Lower leg skin (tissue), 4 donors: Measurements from ENCODE around the gene P2RX2. TPM values are rescaled to one million over a fixed set of nuclear protein-coding genes. Genes with fewer than 3 reads are reported as not detected.

Experiments
- DNase-seq, 2 donors: peaks; one replicate each; pipeline ENCODE4 v3.0.0-alpha.2; 2019; ENCODE audit warnings: low spot score in 2 of 2
- H3K4me3 ChIP-seq: fragments of 200-600 bp; sonication (generic); 2 replicates; pipeline ENCODE4 v1.5.1; 2017; ENCODE audit warnings: mild to moderate bottlenecking, low read depth; ENCODE audit not compliant: poor library complexity, severe bottlenecking
- POLR2A ChIP-seq, 2 donors: fragments of 450-650 bp; IDR thresholded peaks; one replicate each; pipeline ENCODE4 v1.6.1; 2016 to 2017; ENCODE audit warnings: antibody characterized with exemption in 2 of 2, mild to moderate bottlenecking in 1 of 2, moderate library complexity in 1 of 2
- WGBS, 2 donors: methylation state at CpG; one replicate each; pipeline ENCODE4 v1.1.5; 2018; 5-methylcytosine and 5-hydroxymethylcytosine counted together
- intact Hi-C: fragments of 100-400 bp; cut with DNase I; formaldehyde crosslinking; loops from one replicate; pipeline ENCODE4 v1.15.0; 2023; ENCODE audit warnings: low total_unique reads
- total RNA-seq, 4 donors: library from RNA; depleted of rRNA; stranded (reverse); fragments of >200 nt; gene quantifications; one replicate each; pipeline ENCODE4 v1.1.0, GENCODE V29; 2016
- TF ChIP-seq, protein P1 (sequence below), 3 donors: fragments of 450-650 bp; IDR thresholded peaks; one replicate each; pipeline ENCODE4 v1.5.1; 2016; ENCODE audit warnings: antibody characterized with exemption in 3 of 3, mild to moderate bottlenecking in 3 of 3, moderate library complexity in 2 of 3

Gene P2RX2
- total RNA-seq, 4 donors from 2014 or later: not detected

- TF ChIP-seq, protein P1, sequence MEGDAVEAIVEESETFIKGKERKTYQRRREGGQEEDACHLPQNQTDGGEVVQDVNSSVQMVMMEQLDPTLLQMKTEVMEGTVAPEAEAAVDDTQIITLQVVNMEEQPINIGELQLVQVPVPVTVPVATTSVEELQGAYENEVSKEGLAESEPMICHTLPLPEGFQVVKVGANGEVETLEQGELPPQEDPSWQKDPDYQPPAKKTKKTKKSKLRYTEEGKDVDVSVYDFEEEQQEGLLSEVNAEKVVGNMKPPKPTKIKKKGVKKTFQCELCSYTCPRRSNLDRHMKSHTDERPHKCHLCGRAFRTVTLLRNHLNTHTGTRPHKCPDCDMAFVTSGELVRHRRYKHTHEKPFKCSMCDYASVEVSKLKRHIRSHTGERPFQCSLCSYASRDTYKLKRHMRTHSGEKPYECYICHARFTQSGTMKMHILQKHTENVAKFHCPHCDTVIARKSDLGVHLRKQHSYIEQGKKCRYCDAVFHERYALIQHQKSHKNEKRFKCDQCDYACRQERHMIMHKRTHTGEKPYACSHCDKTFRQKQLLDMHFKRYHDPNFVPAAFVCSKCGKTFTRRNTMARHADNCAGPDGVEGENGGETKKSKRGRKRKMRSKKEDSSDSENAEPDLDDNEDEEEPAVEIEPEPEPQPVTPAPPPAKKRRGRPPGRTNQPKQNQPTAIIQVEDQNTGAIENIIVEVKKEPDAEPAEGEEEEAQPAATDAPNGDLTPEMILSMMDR (IDR thresholded peaks at IDR 0.05): no peak
- TF ChIP-seq POLR2A (IDR thresholded peaks at IDR 0.05): no peak
- intact Hi-C loops: loop anchor here (10.0 kb wide), 1 partner anchor 449 kb away; no protein-coding TSS in a partner anchor
- DNase-seq: no peak
- H3K4me3 ChIP-seq: no peak overlapping the region
- 28 to 33% methylated on average over 5 to 15 of the region's 26 CpGs for WGBS, 2 donors
Observed at GRCh38 chr12:132604151-132604618, 14.4 kb upstream of the P2RX2 start.

DNA sequence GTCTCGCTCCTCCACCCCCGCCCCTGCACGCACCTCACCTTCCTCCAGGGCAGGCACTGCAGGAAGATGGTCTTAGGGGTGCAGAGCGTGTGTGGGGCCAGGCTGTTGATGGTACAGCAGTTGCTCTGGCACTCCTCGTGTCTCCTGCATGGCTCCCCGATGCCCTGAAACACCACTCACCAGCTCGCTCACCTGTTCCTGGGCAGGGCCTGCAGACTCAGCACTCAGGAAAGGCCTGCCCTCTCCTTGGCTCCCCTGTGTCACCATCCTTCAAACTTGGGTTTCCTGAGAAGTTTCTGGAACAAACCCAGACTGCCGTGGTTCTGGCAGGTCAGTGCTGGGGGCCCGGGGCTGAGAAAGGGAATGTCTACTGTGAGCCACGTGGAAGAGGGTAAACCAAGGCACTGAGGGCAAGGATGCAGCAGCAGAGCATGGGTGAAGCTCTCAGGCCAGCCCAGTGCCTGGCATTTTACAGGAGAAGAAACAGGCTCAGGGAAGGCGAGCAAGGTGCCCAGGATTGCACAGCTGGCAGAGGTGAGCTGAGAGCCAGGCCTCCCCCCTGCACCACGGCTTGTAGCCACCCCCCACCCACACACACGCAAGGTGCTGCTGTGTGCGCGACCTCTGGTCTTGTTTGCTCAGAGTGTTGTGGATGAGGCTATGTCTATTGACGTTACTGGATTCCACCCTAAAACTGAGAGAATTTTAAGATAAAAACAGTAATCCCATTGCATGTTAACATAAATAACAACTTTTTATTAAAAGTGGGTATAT lies 13.7 kb upstream of the P2RX2 start:
- intact Hi-C loops: loop anchor here (10.0 kb wide), 1 partner anchor 450 kb away; no protein-coding TSS in a partner anchor
- TF ChIP-seq, protein P1 (IDR thresholded peaks at IDR 0.05): no peak
- TF ChIP-seq POLR2A (IDR thresholded peaks at IDR 0.05): no peak
- no peak for DNase-seq
- WGBS, 2 donors: 62 to 72% methylated on average over 15 to 16 of the region's 16 CpGs
- H3K4me3 ChIP-seq: no peak overlapping the region

GRCh38 chr12:132605892-132606291 lies 12.7 kb upstream of the P2RX2 start:
- TF ChIP-seq, protein P1 (IDR thresholded peaks at IDR 0.05): no peak
- no peak for TF ChIP-seq POLR2A (IDR thresholded peaks at IDR 0.05)
- WGBS, 2 donors: 79 to 87% methylated on average over 16 to 18 of the region's 18 CpGs
- H3K4me3 ChIP-seq: no peak overlapping the region
- DNase-seq: no peak
- intact Hi-C loops: loop anchor here (10.0 kb wide), 1 partner anchor 451 kb away; no protein-coding TSS in a partner anchor

- intact Hi-C loops: loop anchor here (10.0 kb wide), 1 partner anchor 452 kb away; no protein-coding TSS in a partner anchor
- DNase-seq: no peak
- TF ChIP-seq POLR2A (IDR thresholded peaks at IDR 0.05): no peak
- TF ChIP-seq, protein P1 (IDR thresholded peaks at IDR 0.05): no peak
- H3K4me3 ChIP-seq: no peak overlapping the region
- WGBS, 2 donors: 52 to 61% methylated on average over 16 of the region's 16 CpGs
Observed at GRCh38 chr12:132606466-132606865, 12.1 kb upstream of the P2RX2 start.

GRCh38 chr12:132606927-132607326 lies 11.6 kb upstream of the P2RX2 start:
- no peak overlapping the region for H3K4me3 ChIP-seq
- intact Hi-C loops: loop anchor here (10.0 kb wide), 1 partner anchor 452 kb away; no protein-coding TSS in a partner anchor
- TF ChIP-seq, protein P1 (IDR thresholded peaks at IDR 0.05): no peak
- no peak for TF ChIP-seq POLR2A (IDR thresholded peaks at IDR 0.05)
- 85 to 90% methylated on average over 19 of the region's 19 CpGs for WGBS, 2 donors
- DNase-seq: no peak
